ENCODE results near the gene CYP2C19. TPM values are rescaled to one million over a fixed set of nuclear protein-coding genes. Genes with fewer than 3 reads are reported as not detected.

CYP2C19 gene
- total RNA-seq, 1 experiment from 2014 or later: 0.86 TPM

DNA sequence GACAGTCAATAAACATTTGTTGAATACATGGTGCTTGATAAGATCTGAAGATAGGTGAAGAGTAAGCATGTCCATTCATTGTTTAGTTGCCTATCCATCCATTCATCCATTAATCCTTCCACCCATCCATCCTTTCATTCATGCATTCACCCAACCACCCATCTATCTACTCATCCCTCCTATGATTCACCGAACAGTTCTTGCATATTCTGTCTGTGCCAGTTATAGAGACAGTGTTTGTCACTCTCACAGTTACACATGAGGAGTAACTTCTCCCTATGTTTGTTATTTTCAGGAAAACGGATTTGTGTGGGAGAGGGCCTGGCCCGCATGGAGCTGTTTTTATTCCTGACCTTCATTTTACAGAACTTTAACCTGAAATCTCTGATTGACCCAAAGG lies 90.0 kb downstream of the CYP2C19 start:
- POLR2A ChIA-PET: no interaction called here
- no peaks in the 10 kb centered on the region for H3K4me1 ChIP-seq
- no TSS peak for BruUV-seq (replicated peaks)
- no peaks in the 10 kb centered on the region for H3K9me3 ChIP-seq
- Mint-ChIP-seq H3K27me3 (ENCODE audit: insufficient read depth, unreplicated experiment) (peaks cover 3% of the 10 kb centered on the region), H3K9me3 (ENCODE audit: unreplicated experiment) (peaks cover 4% of the 10 kb centered on the region), H3K4me1 (ENCODE audit: low read depth, unreplicated experiment) (no peaks in the 10 kb centered on the region), H3K4me3 (ENCODE audit: unreplicated experiment) (no peak overlapping the region), H3K27ac (ENCODE audit: unreplicated experiment) (no peak overlapping the region), H3K36me3 (ENCODE audit: insufficient read depth, unreplicated experiment) (no peaks in the 10 kb centered on the region)
- CTCF ChIA-PET: no interaction called here
- H3K27me3 ChIP-seq (replicated peaks; ENCODE audit: control insufficient read depth, insufficient read depth, low read length): no peaks in the 10 kb centered on the region
- no peaks in the 10 kb centered on the region for H3K36me3 ChIP-seq (ENCODE audit: control insufficient read depth, insufficient read depth, low read length)
- intact Hi-C loops (cut with micrococcal nuclease; ENCODE audit: unreplicated experiment): no loop called here
- DNase-seq: no peak
- H3K4me3 ChIP-seq (ENCODE audit: low read depth, low read length): no peak overlapping the region
- TF ChIP-seq, protein P1, sequence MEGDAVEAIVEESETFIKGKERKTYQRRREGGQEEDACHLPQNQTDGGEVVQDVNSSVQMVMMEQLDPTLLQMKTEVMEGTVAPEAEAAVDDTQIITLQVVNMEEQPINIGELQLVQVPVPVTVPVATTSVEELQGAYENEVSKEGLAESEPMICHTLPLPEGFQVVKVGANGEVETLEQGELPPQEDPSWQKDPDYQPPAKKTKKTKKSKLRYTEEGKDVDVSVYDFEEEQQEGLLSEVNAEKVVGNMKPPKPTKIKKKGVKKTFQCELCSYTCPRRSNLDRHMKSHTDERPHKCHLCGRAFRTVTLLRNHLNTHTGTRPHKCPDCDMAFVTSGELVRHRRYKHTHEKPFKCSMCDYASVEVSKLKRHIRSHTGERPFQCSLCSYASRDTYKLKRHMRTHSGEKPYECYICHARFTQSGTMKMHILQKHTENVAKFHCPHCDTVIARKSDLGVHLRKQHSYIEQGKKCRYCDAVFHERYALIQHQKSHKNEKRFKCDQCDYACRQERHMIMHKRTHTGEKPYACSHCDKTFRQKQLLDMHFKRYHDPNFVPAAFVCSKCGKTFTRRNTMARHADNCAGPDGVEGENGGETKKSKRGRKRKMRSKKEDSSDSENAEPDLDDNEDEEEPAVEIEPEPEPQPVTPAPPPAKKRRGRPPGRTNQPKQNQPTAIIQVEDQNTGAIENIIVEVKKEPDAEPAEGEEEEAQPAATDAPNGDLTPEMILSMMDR (IDR thresholded peaks at IDR 0.05; ENCODE audit: insufficient read depth in 1 of 2, low read depth in 1 of 2, low read length in 1 of 2, severe bottlenecking in 1 of 2, unreplicated experiment in 1 of 2): no peak

- ChIA-PET CTCF (no interaction called here), POLR2A (no interaction called here)
- Histone ChIP-seq H3K4me3 (ENCODE audit: low read depth, low read length) (no peak overlapping the region), H3K27me3 (replicated peaks; ENCODE audit: control insufficient read depth, insufficient read depth, low read length) (no peaks in the 10 kb centered on the region), H3K4me1 (no peaks in the 10 kb centered on the region), H3K9me3 (no peaks in the 10 kb centered on the region), H3K36me3 (ENCODE audit: control insufficient read depth, insufficient read depth, low read length) (no peaks in the 10 kb centered on the region)
- no peak overlapping the region for H3K4me3 Mint-ChIP-seq (ENCODE audit: unreplicated experiment)
- H3K27me3 Mint-ChIP-seq (ENCODE audit: insufficient read depth, unreplicated experiment): peaks cover 3% of the 10 kb centered on the region
- no peaks in the 10 kb centered on the region for H3K36me3 Mint-ChIP-seq (ENCODE audit: insufficient read depth, unreplicated experiment)
- no TSS peak for BruUV-seq (replicated peaks)
- no peak for DNase-seq
- TF ChIP-seq, protein P1 (IDR thresholded peaks at IDR 0.05; ENCODE audit: insufficient read depth in 1 of 2, low read depth in 1 of 2, low read length in 1 of 2, severe bottlenecking in 1 of 2, unreplicated experiment in 1 of 2): no peak
- H3K4me1 Mint-ChIP-seq (ENCODE audit: low read depth, unreplicated experiment): no peaks in the 10 kb centered on the region
- intact Hi-C loops (cut with micrococcal nuclease; ENCODE audit: unreplicated experiment): no loop called here
- peaks cover 9% of the 10 kb centered on the region for H3K9me3 Mint-ChIP-seq (ENCODE audit: unreplicated experiment)
- H3K27ac Mint-ChIP-seq (ENCODE audit: unreplicated experiment): no peak overlapping the region
Observed at GRCh38 chr10:94853065-94853464, 90.6 kb downstream of the CYP2C19 start.

DNA sequence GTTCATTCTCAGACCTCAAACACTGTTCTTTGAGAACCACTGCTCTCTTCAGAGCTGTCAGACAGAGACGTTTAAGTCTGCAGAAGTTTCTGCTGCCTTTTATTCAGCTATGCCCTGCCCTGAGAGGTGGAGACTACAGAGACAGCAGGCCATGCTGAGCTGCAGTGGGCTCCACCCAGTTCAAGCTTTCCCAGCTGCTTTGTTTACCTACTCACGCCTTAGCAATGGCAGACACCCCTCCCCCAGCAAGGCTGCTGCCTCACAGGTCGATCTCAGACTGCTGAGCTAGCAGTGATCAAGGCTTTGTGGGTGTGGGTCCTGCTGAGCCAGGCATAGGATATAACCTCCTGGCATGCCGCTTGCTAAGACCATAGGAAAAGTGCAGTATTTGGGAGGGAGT lies 95.5 kb downstream of the CYP2C19 start:
- H3K36me3 Mint-ChIP-seq (ENCODE audit: insufficient read depth, unreplicated experiment): no peaks in the 10 kb centered on the region
- H3K4me1 ChIP-seq: no peaks in the 10 kb centered on the region
- H3K4me1 Mint-ChIP-seq (ENCODE audit: low read depth, unreplicated experiment): no peaks in the 10 kb centered on the region
- no peak overlapping the region for H3K4me3 ChIP-seq (ENCODE audit: low read depth, low read length)
- no peaks in the 10 kb centered on the region for H3K9me3 ChIP-seq
- no TSS peak for BruUV-seq (replicated peaks)
- no peak for DNase-seq
- H3K4me3 Mint-ChIP-seq (ENCODE audit: unreplicated experiment): no peak overlapping the region
- H3K27ac Mint-ChIP-seq (ENCODE audit: unreplicated experiment): no peak overlapping the region
- H3K27me3 ChIP-seq (replicated peaks; ENCODE audit: control insufficient read depth, insufficient read depth, low read length): no peaks in the 10 kb centered on the region
- peaks cover 3% of the 10 kb centered on the region for H3K27me3 Mint-ChIP-seq (ENCODE audit: insufficient read depth, unreplicated experiment)
- intact Hi-C loops (cut with micrococcal nuclease; ENCODE audit: unreplicated experiment): no loop called here
- H3K9me3 Mint-ChIP-seq (ENCODE audit: unreplicated experiment): peaks cover 18% of the 10 kb centered on the region
- TF ChIP-seq, protein P1 (IDR thresholded peaks at IDR 0.05; ENCODE audit: insufficient read depth in 1 of 2, low read depth in 1 of 2, low read length in 1 of 2, severe bottlenecking in 1 of 2, unreplicated experiment in 1 of 2): no peak
- ChIA-PET POLR2A (no interaction called here), CTCF (no interaction called here)
- no peaks in the 10 kb centered on the region for H3K36me3 ChIP-seq (ENCODE audit: control insufficient read depth, insufficient read depth, low read length)
